Effector memory CD4-positive, alpha-beta T cell (primary cell): ENCODE measurements around the gene KPTN.

ENCODE experiments used
- DNase-seq, 3 donors: peaks; one replicate each; pipeline ENCODE4 v3.0.0-alpha.2; 2020
- H3K27ac ChIP-seq: 2 replicates; pipeline ENCODE4 v1.7.0; 2013; ENCODE audit warnings: mild to moderate bottlenecking, low read length, moderate library complexity; ENCODE audit not compliant: insufficient read depth, poor library complexity, severe bottlenecking
- H3K27me3 ChIP-seq: replicated peaks from 2 replicates; pipeline ENCODE4 v1.7.0; 2013; ENCODE audit warnings: mild to moderate bottlenecking, low read length; ENCODE audit not compliant: insufficient read depth, control insufficient read depth, poor library complexity, severe bottlenecking
- H3K36me3 ChIP-seq: 2 replicates; pipeline ENCODE4 v1.7.0; 2013; ENCODE audit warnings: mild to moderate bottlenecking, low read length, moderate library complexity; ENCODE audit not compliant: control insufficient read depth, insufficient read depth
- H3K4me1 ChIP-seq: 2 replicates; pipeline ENCODE4 v1.7.0; 2013; ENCODE audit warnings: low read length, mild to moderate bottlenecking; ENCODE audit not compliant: control insufficient read depth, insufficient read depth, poor library complexity, severe bottlenecking
- H3K4me3 ChIP-seq: 2 replicates; pipeline ENCODE4 v1.7.0; 2013; ENCODE audit warnings: low read length, low read depth, mild to moderate bottlenecking; ENCODE audit not compliant: insufficient read depth, poor library complexity, severe bottlenecking
- H3K9me3 ChIP-seq: 2 replicates; pipeline ENCODE4 v1.7.0; 2013; ENCODE audit warnings: mild to moderate bottlenecking, low read length, moderate library complexity; ENCODE audit not compliant: control insufficient read depth

The KPTN gene

GRCh38 chr19:47518139-47518538 is 34.1 kb upstream of the KPTN start:
- Histone ChIP-seq H3K27ac (no peak overlapping the region), H3K4me1 (peaks cover 21% of the 10 kb centered on the region), H3K36me3 (no peaks in the 10 kb centered on the region), H3K9me3 (no peaks in the 10 kb centered on the region), H3K4me3 (no peak overlapping the region), H3K27me3 (peaks cover 10% of the 10 kb centered on the region)
- peak in 2 of 3 donors; percentile 15 to 28 for DNase-seq

DNA sequence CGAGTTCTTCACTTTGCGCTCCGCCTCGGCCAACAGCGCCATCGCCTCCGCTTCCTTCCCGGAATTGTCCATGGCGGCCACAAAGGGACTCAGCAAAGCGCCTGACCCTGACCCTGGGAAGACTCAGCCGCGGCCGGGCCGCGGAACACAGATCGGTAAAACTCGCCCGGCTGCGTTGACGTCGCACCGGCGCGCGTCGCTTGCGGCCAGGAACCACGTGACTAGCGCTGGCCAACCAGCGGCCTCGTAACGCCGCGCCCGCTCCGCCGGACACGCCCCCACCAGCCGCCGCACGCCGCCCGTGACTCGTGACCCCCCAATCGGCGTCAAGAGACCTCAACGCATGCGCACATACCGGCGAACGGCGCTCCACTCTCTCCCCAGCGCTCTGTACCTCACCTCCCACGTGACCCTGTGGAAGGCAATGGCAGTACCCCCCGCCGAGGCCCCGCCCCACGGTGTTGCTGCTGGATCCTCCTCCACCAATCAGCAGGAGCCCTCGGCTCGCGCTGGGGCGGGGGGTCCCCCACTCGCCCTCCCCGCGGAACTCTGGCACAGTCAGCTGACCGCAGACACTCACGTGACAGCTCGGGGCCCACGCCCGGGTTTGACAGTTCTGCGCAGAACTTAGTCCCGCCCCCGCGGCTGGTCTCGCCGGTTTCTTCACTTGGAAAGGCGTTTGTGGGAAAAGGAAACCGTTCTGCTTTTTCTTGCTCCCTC is 31.0 kb upstream of the KPTN start, which contains the start of gene NAPA:
TSS of gene NAPA (minus strand) at position 195 of the 720 bp plus-strand sequence. CDS start at position 72, 123 bp downstream.
- H3K36me3 ChIP-seq, result no peaks in the 10 kb centered on the region
- H3K4me1 ChIP-seq, result peaks cover 33% of the 10 kb centered on the region
- H3K4me3 ChIP-seq, result peak within 1 kb of the TSS; percentile 96
- H3K9me3 ChIP-seq, result no peaks in the 10 kb centered on the region
- DNase-seq, result peak; percentile 100
- H3K27ac ChIP-seq, result peak within 1 kb of the TSS; percentile 95
- no peaks in the 10 kb centered on the region for H3K27me3 ChIP-seq

DNA sequence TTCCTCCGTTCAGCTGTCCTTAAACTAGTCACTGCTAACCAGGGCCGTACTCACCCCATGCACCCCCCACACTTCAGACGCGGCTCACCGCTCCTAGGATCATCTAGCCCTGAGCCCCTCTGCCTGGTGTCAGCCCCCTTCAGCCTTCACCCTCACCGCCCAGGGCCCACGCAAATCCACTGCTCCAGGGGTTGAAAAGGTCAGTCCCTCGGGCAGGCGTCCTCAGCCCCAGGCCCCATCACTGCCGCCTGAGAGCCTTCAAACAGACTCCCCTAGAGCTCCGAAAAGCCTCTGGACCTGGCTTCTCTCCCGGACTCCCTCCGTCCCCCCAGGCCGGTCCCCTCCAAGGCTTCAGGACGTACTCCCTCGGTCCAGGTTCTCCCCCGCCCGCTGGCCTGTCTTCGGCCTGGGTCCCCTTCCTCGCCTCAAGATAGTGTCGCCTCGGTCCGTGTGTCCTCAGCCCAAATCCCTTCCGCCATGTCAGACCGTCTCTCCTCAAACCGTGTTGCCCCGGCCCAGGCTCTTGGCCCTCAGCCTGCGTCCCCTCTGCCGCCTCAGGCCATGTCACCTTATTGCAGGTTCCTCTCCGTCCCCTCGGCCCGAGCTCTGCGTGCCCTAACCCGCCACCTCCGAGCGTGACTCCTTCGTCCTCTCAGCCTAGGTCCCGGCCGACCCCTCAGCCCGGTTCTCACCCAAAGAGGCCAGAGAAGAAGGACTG is 30.3 kb upstream of the KPTN start:
- DNase-seq, result no peak
- no peaks in the 10 kb centered on the region for H3K27me3 ChIP-seq
- peak overlapping the region; percentile 96 for H3K4me3 ChIP-seq
- H3K4me1 ChIP-seq, result peaks cover 33% of the 10 kb centered on the region
- H3K9me3 ChIP-seq, result no peaks in the 10 kb centered on the region
- no peaks in the 10 kb centered on the region for H3K36me3 ChIP-seq
- peak overlapping the region; percentile 95 for H3K27ac ChIP-seq

DNA sequence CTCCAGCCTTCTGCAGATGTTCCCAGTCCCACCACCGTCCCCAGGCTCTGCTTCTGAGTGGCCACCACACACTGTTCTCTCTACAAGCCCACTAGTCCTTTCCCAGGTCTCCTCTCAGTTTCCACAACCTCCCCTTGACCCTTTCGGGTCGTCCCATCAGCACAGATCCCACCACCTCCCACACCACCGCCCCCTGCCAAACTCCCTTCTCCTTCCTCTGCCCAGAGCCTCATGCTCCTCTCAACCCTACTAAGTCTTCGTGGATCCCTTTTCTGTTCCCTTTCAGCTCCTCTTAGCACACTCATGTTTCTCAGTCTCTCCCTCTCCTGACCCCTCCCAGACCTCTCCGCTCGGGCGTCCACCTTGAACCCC is 28.9 kb upstream of the KPTN start:
- Histone ChIP-seq H3K27ac (peak overlapping the region; percentile 41), H3K36me3 (no peaks in the 10 kb centered on the region), H3K27me3 (no peaks in the 10 kb centered on the region), H3K4me1 (peaks cover 33% of the 10 kb centered on the region), H3K9me3 (no peaks in the 10 kb centered on the region), H3K4me3 (peak overlapping the region; percentile 96)
- no peak for DNase-seq

DNA sequence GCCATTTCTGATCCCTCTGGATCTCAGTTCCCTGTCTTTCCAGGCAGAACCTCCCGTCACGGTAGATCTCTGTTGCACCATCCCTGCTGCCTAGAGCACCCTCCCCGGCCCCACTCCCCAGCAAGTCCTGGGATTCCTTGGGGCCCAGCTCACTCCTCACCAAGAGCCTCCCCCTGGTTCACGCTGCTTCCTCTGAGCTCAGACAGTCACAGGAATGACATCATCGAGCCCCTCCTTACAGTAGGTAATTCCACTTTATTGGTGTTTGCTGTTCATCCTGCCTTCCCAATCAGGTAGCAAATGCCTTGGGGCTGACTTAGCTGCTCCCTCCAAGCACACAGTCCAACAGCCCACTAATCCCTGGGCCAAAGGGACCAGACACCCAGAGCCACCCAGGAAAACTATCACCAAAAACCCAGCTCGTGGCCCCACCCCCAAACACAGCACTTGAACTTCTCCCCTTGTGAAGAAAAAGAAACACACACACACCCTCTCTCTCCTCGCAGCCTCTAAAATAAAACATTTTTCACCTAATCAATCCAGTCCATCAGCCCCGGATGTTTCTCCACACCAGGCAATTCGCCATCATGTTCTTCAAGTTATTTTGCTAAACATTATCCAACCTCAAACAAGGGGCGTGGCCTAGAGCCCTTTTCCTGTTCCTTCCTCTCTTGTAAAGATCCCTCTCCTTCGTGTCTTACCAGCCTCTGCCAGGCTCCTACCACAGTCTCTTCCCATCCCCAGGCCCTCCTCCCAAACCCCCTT is 28.3 kb upstream of the KPTN start:
- DNase-seq, result no peak
- no peaks in the 10 kb centered on the region for H3K27me3 ChIP-seq
- H3K27ac ChIP-seq, result peak overlapping the region; percentile 41
- H3K36me3 ChIP-seq, result no peaks in the 10 kb centered on the region
- H3K9me3 ChIP-seq, result no peaks in the 10 kb centered on the region
- H3K4me3 ChIP-seq, result peak overlapping the region; percentile 96
- H3K4me1 ChIP-seq, result peaks cover 33% of the 10 kb centered on the region

- no peaks in the 10 kb centered on the region for H3K27me3 ChIP-seq
- DNase-seq, result no peak
- H3K36me3 ChIP-seq, result no peaks in the 10 kb centered on the region
- H3K27ac ChIP-seq, result no peak overlapping the region
- peaks cover 33% of the 10 kb centered on the region for H3K4me1 ChIP-seq
- no peak overlapping the region for H3K4me3 ChIP-seq
- no peaks in the 10 kb centered on the region for H3K9me3 ChIP-seq
These were observed 27.7 kb upstream of the KPTN start for GRCh38 chr19:47511681-47512080.

DNA sequence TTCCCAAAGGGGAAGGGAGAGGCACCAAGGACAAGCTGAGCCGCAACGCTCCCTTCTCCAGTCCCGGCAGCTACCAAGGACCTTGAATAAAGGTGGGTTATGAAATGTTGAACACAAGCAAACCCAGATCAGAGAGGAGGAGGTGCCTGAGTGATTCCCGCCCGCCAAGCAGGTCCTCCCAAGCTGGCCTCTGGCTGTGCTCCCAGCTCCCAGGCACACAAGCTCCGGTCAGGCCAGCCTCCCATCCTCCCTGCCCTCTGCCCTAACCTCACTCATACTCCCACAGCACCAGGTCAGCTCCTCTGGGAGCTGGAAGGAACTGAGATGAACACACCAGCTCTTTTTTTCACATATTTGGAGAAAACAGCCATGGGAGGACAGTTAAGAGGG is 27.1 kb upstream of the KPTN start:
- Histone ChIP-seq H3K27ac (no peak overlapping the region), H3K9me3 (no peaks in the 10 kb centered on the region), H3K4me3 (no peak overlapping the region), H3K27me3 (no peaks in the 10 kb centered on the region), H3K36me3 (no peaks in the 10 kb centered on the region), H3K4me1 (peaks cover 30% of the 10 kb centered on the region)
- DNase-seq, result no peak

DNA sequence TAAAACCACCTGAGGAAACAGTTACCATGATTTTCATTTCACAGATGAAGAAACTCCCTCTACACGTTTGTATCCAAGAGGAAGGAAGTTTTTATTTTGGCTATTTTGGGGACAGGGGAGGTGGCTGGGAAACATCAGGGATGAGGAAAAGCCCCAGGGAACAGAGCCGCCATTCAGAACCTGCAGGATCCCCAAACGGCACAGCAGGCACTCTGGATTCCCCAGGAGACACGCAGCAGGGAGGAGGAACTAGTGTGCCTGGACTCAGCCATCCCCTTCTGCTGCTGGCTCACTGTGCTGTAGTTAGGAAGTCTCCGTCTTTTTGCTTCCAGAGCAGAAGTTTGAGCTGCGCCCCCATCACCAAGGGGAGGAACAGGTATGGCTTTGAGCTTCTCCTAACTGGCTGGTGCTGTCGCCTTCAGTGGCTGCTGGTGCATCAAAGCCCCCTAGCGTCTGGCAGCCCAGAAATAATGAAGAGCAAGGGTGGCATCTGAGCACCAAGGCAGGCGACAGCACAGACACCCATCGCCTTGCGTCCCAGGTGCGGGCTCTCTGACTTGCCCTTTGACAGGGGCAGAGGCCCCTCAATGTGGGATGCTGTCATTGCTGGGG is 26.6 kb upstream of the KPTN start:
- Histone ChIP-seq H3K9me3 (no peaks in the 10 kb centered on the region), H3K36me3 (peaks cover 2% of the 10 kb centered on the region), H3K4me3 (no peak overlapping the region), H3K27ac (no peak overlapping the region), H3K4me1 (peaks cover 26% of the 10 kb centered on the region), H3K27me3 (no peaks in the 10 kb centered on the region)
- DNase-seq, result no peak

DNA sequence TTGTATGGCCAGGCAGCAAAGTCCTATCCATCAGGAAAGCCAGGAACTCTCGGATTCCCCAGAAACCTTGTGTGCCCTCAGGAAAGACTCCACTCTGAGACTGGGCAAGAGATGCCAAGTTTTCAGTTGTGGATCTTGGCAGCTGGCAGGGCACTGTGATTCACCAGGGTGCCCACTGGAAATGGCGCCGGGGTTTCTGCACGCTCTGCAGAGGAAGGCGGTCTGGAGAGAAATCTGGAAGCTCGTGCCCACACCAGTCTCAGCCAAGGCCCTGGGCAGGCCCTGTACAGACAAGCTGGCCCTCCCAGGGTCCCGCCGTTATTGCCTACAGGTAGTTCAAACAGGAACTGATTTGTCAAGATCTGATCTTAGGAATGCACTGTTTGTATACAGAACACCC is 26.0 kb upstream of the KPTN start:
- peaks cover 8% of the 10 kb centered on the region for H3K36me3 ChIP-seq
- H3K4me1 ChIP-seq, result peaks cover 24% of the 10 kb centered on the region
- H3K27ac ChIP-seq, result no peak overlapping the region
- no peaks in the 10 kb centered on the region for H3K27me3 ChIP-seq
- DNase-seq, result no peak
- no peaks in the 10 kb centered on the region for H3K9me3 ChIP-seq
- no peak overlapping the region for H3K4me3 ChIP-seq
